GM20000 (cell line): Measurements from ENCODE around the gene MYB.
A peak's percentile ranks its signal among the peaks of the same experiment; 100 is the strongest.

ENCODE experiments used
- DNase-seq: peaks from one replicate; pipeline ENCODE4 v3.0.0; 2012; ENCODE audit warnings: low spot score
- CTCF ChIP-seq: IDR thresholded peaks from 2 replicates; pipeline ENCODE4 v1.5.1; 2012; ENCODE audit warnings: mild to moderate bottlenecking, control low read depth; ENCODE audit errors: extremely low read depth, missing control alignments

Gene MYB

DNA sequence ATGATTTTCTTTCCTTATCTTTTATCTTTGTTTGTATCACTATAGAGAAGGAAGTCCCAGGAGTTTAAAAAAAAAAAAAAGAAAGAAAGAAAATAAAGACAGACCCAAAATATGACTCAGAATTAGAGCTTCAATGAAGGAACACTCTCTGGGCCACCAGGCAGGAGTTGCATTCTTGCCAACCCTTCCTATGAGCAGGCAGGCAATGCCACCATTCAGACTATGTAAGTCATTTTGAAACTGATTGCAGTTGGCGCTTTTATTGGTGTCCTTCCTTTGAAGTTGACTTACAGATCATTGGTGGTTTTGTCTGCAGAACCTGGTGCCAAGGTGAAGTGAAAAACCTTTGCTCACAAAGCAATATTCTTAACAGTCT is 50.3 kb downstream of the MYB start:
- no peak for TF ChIP-seq CTCF
- no peak for DNase-seq

- no peak for TF ChIP-seq CTCF
- DNase-seq, result peak; percentile 22
These were observed 52.8 kb downstream of the MYB start for GRCh38 chr6:135233686-135234491.

- no peak for TF ChIP-seq CTCF
- DNase-seq, result no peak
These were observed 53.3 kb downstream of the MYB start for GRCh38 chr6:135234492-135234780.

DNA sequence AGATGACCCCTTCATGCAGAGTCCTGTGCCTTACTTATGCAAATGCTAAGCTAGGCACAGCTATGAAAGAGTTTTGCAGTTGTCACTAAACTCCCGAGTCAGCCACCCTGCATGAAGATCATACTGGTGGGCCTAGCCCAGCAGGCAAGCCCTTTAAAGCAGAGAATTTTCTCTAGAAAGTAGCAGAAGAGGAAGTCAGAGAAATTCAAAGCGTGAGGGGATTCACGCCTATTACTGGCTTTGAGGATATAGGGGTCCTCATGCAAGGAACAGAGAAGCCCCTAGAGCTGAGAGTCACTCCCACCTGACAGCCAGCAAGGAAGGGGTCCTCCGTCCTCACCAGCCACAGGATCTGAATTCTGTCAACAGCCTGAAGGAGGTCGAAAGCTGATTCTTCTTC is 54.6 kb downstream of the MYB start:
- DNase-seq, result no peak
- no peak for TF ChIP-seq CTCF

GRCh38 chr6:135236319-135236718 is 55.2 kb downstream of the MYB start:
- TF ChIP-seq CTCF, result no peak
- DNase-seq, result no peak

- no peak for DNase-seq
- no peak for TF ChIP-seq CTCF
These were observed 55.6 kb downstream of the MYB start for GRCh38 chr6:135236732-135237131.

DNA sequence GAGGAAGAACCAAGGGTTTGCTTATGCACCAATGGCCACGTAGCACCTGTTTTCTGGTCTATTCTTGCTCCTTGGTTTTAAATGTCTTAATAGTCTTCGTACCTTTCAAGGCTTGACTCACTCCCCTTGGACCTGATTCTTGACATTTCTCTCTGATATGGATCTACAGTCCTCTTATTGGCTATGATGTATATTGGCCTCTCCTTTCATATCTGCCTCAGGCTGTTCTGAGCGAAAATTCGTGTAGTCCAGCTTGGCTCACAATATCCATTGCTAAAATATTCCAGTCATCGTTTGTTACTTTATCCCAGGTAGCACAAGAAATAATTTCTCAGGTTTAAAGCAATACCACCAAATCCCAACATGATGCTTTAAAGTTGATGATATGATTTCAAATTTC is 59.6 kb downstream of the MYB start:
- no peak for TF ChIP-seq CTCF
- DNase-seq, result no peak
